GM21619 (cell line): ENCODE data around the gene WDR90.
"Not testable (repeated sequence)": the region's sequence is repeated elsewhere in the genome, so short reads cannot be mapped to it uniquely, and the experiment has no call there.

Source experiments
- ATAC-seq: cut with Tn5 transposase; IDR thresholded peaks from one replicate; pipeline ENCODE4 v1.9.1; 2021; ENCODE audit not compliant: unreplicated experiment

The WDR90 gene

GRCh38 chr16:684961-685696 is 36.0 kb downstream of the WDR90 start:
- ATAC-seq: no peak

- ATAC-seq: no peak
Observed at GRCh38 chr16:685967-686366, 36.8 kb downstream of the WDR90 start.

- ATAC-seq: no peak
Observed at GRCh38 chr16:686459-687260, 37.5 kb downstream of the WDR90 start.

GRCh38 chr16:687499-687898 is 38.3 kb downstream of the WDR90 start:
- ATAC-seq: no peak

- ATAC-seq: no peak
Observed at GRCh38 chr16:689175-689897, 40.2 kb downstream of the WDR90 start.

- not testable (repeated sequence) for ATAC-seq
Observed at GRCh38 chr16:691242-691641, 42.1 kb downstream of the WDR90 start.

GRCh38 chr16:692356-693108 is 43.4 kb downstream of the WDR90 start:
- ATAC-seq: no peak

GRCh38 chr16:693364-693763 is 44.2 kb downstream of the WDR90 start:
- no peak for ATAC-seq

- ATAC-seq: no peak
Observed at GRCh38 chr16:693766-694165, 44.6 kb downstream of the WDR90 start.

GRCh38 chr16:694187-694862 is 45.2 kb downstream of the WDR90 start:
- ATAC-seq: no peak

- ATAC-seq: no peak
Observed at GRCh38 chr16:694863-695354, 45.7 kb downstream of the WDR90 start.

GRCh38 chr16:695355-696089 is 46.4 kb downstream of the WDR90 start:
- ATAC-seq: no peak

- ATAC-seq: no peak
Observed at GRCh38 chr16:698911-699671, 49.9 kb downstream of the WDR90 start.

- ATAC-seq: no peak
Observed at GRCh38 chr16:700684-701584, 51.8 kb downstream of the WDR90 start.

GRCh38 chr16:702341-702740 is 53.2 kb downstream of the WDR90 start:
- no peak for ATAC-seq

GRCh38 chr16:703406-703805 is 54.2 kb downstream of the WDR90 start:
- ATAC-seq: no peak

GRCh38 chr16:704047-704446 is 54.9 kb downstream of the WDR90 start:
- no peak for ATAC-seq
